SU-DHL-6 (cell line): Measurements from ENCODE around the gene HUNK.

Experiments used
- H2AFZ ChIP-seq: fragments of 200-600 bp; sonication (generic); 2 replicates; pipeline ENCODE4 v1.6.1; 2014; ENCODE audit warnings: low read depth, mild to moderate bottlenecking, moderate library complexity, mixed read lengths, antibody characterized with exemption, low read length; ENCODE audit not compliant: severe bottlenecking
- H3F3A ChIP-seq: fragments of 200-600 bp; shearing (Covaris generic); 2 replicates; pipeline ENCODE4 v1.6.0; 2016; ENCODE audit warnings: antibody characterized with exemption, mild to moderate bottlenecking; ENCODE audit not compliant: insufficient read depth
- H3K27ac ChIP-seq: fragments of 200-600 bp; sonication (generic); 2 replicates; pipeline ENCODE4 v1.5.1; 2016; ENCODE audit warnings: low read depth, mild to moderate bottlenecking, low read length, moderate library complexity, mixed read lengths
- H3K27me3 ChIP-seq: fragments of 200-600 bp; sonication (generic), shearing (Covaris generic); 2 replicates; pipeline ENCODE4 v1.6.0; 2014; ENCODE audit warnings: mild to moderate bottlenecking, low read length
- H3K36me3 ChIP-seq: fragments of 200-600 bp; sonication (generic); 2 replicates; pipeline ENCODE4 v1.6.1; 2014; ENCODE audit warnings: mild to moderate bottlenecking, low read length, mixed read lengths
- H3K4me2 ChIP-seq: fragments of 300-600, 200-600 bp; shearing (Covaris generic), sonication (generic); 2 replicates; pipeline ENCODE4 v1.6.0; 2014; ENCODE audit warnings: low read length, low read depth, mild to moderate bottlenecking; ENCODE audit not compliant: poor library complexity, severe bottlenecking
- H3K4me3 ChIP-seq: fragments of 200-600 bp; sonication (generic); 2 replicates; pipeline ENCODE4 v1.5.1; 2014; ENCODE audit warnings: antibody characterized with exemption, low read length, mild to moderate bottlenecking, mixed read lengths; ENCODE audit not compliant: insufficient read depth, poor library complexity, severe bottlenecking
- H3K79me2 ChIP-seq: fragments of 200-600 bp; sonication (generic); 2 replicates; pipeline ENCODE4 v1.6.1; 2014; ENCODE audit warnings: mild to moderate bottlenecking, low read length, moderate library complexity; ENCODE audit not compliant: insufficient read depth
- H3K9ac ChIP-seq: fragments of 200-600 bp; sonication (generic); 2 replicates; pipeline ENCODE4 v1.7.0; 2014; ENCODE audit warnings: mild to moderate bottlenecking, low read length
- H3K9me2 ChIP-seq: fragments of 200-600 bp; sonication (generic); replicated peaks from 2 replicates; pipeline ENCODE4 v1.6.1; 2014; ENCODE audit warnings: low read length; ENCODE audit not compliant: insufficient read depth
- H3K9me3 ChIP-seq: fragments of 200-600 bp; sonication (generic); 2 replicates; pipeline ENCODE4 v1.6.1; 2014; ENCODE audit warnings: low read length, mixed read lengths; ENCODE audit not compliant: insufficient read depth
- H4K20me1 ChIP-seq: fragments of 200-600 bp; sonication (generic); 2 replicates; pipeline ENCODE4 v1.6.1; 2014; ENCODE audit warnings: low read depth, mild to moderate bottlenecking, antibody characterized with exemption, low read length, moderate library complexity, mixed read lengths
- CTCF ChIP-seq: fragments of 200-600 bp; sonication (generic); IDR thresholded peaks from one replicate; pipeline ENCODE4 v1.5.1; 2017; ENCODE audit warnings: antibody characterized with exemption, mild to moderate bottlenecking, low read length, moderate library complexity; ENCODE audit not compliant: insufficient read depth, poor library complexity, severe bottlenecking
- EZH2phosphoT487 ChIP-seq: fragments of 200-600 bp; sonication (generic), shearing (Covaris generic); conservative IDR thresholded peaks from 2 replicates; pipeline ENCODE4 v1.6.1; 2018; ENCODE audit warnings: mild to moderate bottlenecking, antibody characterized with exemption, low read length, moderate library complexity, mixed read lengths

The HUNK gene

GRCh38 chr21:31908106-31909031 is 35.5 kb downstream of the HUNK start:
- Histone ChIP-seq H2AFZ (no peak overlapping the region), H3K79me2 (no peaks in the 10 kb centered on the region), H3K36me3 (no peaks in the 10 kb centered on the region), H3K9ac (no peak overlapping the region), H3K9me2 (no peaks in the 10 kb centered on the region), H3K4me3 (no peak overlapping the region), H3F3A (no peaks in the 10 kb centered on the region), H4K20me1 (no peaks in the 10 kb centered on the region), H3K27me3 (no peaks in the 10 kb centered on the region), H3K9me3 (no peaks in the 10 kb centered on the region), H3K27ac (no peak overlapping the region), H3K4me2 (no peak overlapping the region)
- no peak for TF ChIP-seq CTCF
- no peak for TF ChIP-seq EZH2phosphoT487

GRCh38 chr21:31909153-31910073 is 36.6 kb downstream of the HUNK start:
- H3K4me2 ChIP-seq = no peak overlapping the region
- no peaks in the 10 kb centered on the region for H3K36me3 ChIP-seq
- H3K4me3 ChIP-seq = no peak overlapping the region
- no peaks in the 10 kb centered on the region for H3F3A ChIP-seq
- H3K79me2 ChIP-seq = no peaks in the 10 kb centered on the region
- no peak overlapping the region for H2AFZ ChIP-seq
- no peaks in the 10 kb centered on the region for H3K9me3 ChIP-seq
- no peak overlapping the region for H3K9ac ChIP-seq
- H3K27ac ChIP-seq = no peak overlapping the region
- H4K20me1 ChIP-seq = no peaks in the 10 kb centered on the region
- no peak for TF ChIP-seq CTCF
- no peak for TF ChIP-seq EZH2phosphoT487
- no peaks in the 10 kb centered on the region for H3K27me3 ChIP-seq
- no peaks in the 10 kb centered on the region for H3K9me2 ChIP-seq

GRCh38 chr21:31910074-31910470 is 37.3 kb downstream of the HUNK start:
- Histone ChIP-seq H3K36me3 (no peaks in the 10 kb centered on the region), H3K79me2 (no peaks in the 10 kb centered on the region), H3K27ac (no peak overlapping the region), H3F3A (no peaks in the 10 kb centered on the region), H4K20me1 (no peaks in the 10 kb centered on the region), H3K4me2 (no peak overlapping the region), H3K9ac (no peak overlapping the region), H3K9me3 (no peaks in the 10 kb centered on the region), H3K9me2 (no peaks in the 10 kb centered on the region), H3K27me3 (no peaks in the 10 kb centered on the region), H2AFZ (no peak overlapping the region), H3K4me3 (no peak overlapping the region)
- TF ChIP-seq EZH2phosphoT487 = no peak
- TF ChIP-seq CTCF = no peak
